Stimulated activated CD4-positive, alpha-beta T cell treated with anti-CD3 and anti-CD28 coated beads, Interleukin-2, amount 100 ng/mL, for 48 hours (primary cell): ENCODE data around the gene PLK2.

Experiments used
- DNase-seq, 2 donors: peaks; one replicate each; pipeline ENCODE4 v3.0.0-alpha.2; 2020

Gene PLK2

GRCh38 chr5:58477760-58478376 is 18.0 kb upstream of the PLK2 start:
- no peak for DNase-seq

- DNase-seq: no peak
Measured at GRCh38 chr5:58475404-58475803, 15.5 kb upstream of the PLK2 start.

- DNase-seq: no peak
Measured at GRCh38 chr5:58469896-58470295, 10.0 kb upstream of the PLK2 start.

- no peak for DNase-seq
Measured at GRCh38 chr5:58466939-58467338, 7.1 kb upstream of the PLK2 start.

- peak in 1 of 2 donors; percentile 30 for DNase-seq
Measured at GRCh38 chr5:58462623-58463230, 2.8 kb upstream of the PLK2 start.

- DNase-seq: no peak
Measured at GRCh38 chr5:58462154-58462553, 2.3 kb upstream of the PLK2 start.

GRCh38 chr5:58460732-58461286 is 923 bp upstream of the PLK2 start:
- DNase-seq: peak; percentile 95 to 96

- no peak for DNase-seq
Measured at GRCh38 chr5:58459146-58460001, 512 bp downstream of the PLK2 start.

GRCh38 chr5:58458743-58459145 is 1.1 kb downstream of the PLK2 start:
- DNase-seq: no peak

GRCh38 chr5:58458141-58458742 is 1.6 kb downstream of the PLK2 start:
- no peak for DNase-seq

GRCh38 chr5:58457050-58457449 is 2.8 kb downstream of the PLK2 start:
- DNase-seq: no peak

GRCh38 chr5:58456486-58456885 is 3.4 kb downstream of the PLK2 start:
- no peak for DNase-seq

- DNase-seq: no peak
Measured at GRCh38 chr5:58456026-58456425, 3.9 kb downstream of the PLK2 start.

- no peak for DNase-seq
Measured at GRCh38 chr5:58455480-58455879, 4.4 kb downstream of the PLK2 start.

GRCh38 chr5:58455066-58455465 is 4.8 kb downstream of the PLK2 start:
- no peak for DNase-seq

GRCh38 chr5:58454025-58454424 is 5.9 kb downstream of the PLK2 start:
- DNase-seq: no peak

- no peak for DNase-seq
Measured at GRCh38 chr5:58453306-58453705, 6.6 kb downstream of the PLK2 start.

GRCh38 chr5:58452566-58453258 is 7.2 kb downstream of the PLK2 start:
- DNase-seq: no peak

GRCh38 chr5:58451732-58452565 is 7.9 kb downstream of the PLK2 start:
- DNase-seq: no peak

GRCh38 chr5:58450811-58451629 is 8.9 kb downstream of the PLK2 start:
- DNase-seq: no peak

- no peak for DNase-seq
Measured at GRCh38 chr5:58450018-58450417, 9.9 kb downstream of the PLK2 start.
